K562 (cell line): ENCODE results near the gene TAF5L. TPM values are rescaled to one million over a fixed set of nuclear protein-coding genes. Genes with fewer than 3 reads are reported as not detected.

Source experiments
- ATAC-seq: fragments of 200-7000 bp; cut with Tn5 transposase; 3 replicates; pipeline ENCODE4 v1.9.1; 2020; ENCODE audit warnings: moderate library complexity
- BruUV-seq: library from RNA; stranded (reverse); fragments of 400-500 nt; replicated peaks from 2 replicates; lab custom pipeline; 2021; lab: Mats Ljungman, UMichigan
- CTCF ChIA-PET: fragments of 300-600 bp; formaldehyde crosslinking; extraction: SDS; loops from one replicate; lab custom pipeline; 2021; ENCODE audit warnings: low intra/inter-chr PET ratio; lab: Yijun Ruan, JAX
- POLR2A ChIA-PET: fragments of 300-600, 350-650 bp; sonication (Branson Sonifier 250); formaldehyde crosslinking; extraction: SDS; loops from one replicate; lab custom pipeline; 2021; ENCODE audit warnings: antibody characterized with exemption, inconsistent platforms; lab: Yijun Ruan, JAX
- DNase-seq, 4 experiments: peaks; one replicate each; pipeline versions ENCODE4 v3.0.0 to v3.0.0-alpha.2; 2011 to 2018; ENCODE audit warnings: low spot score in 3 of 4, mixed read lengths in 3 of 4; ENCODE audit errors: extremely low read depth in 1 of 4
- FAIRE-seq: peaks from 2 replicates; lab custom pipeline; 2011; peaks lifted over from hg19 to GRCh38; lab: Jason Lieb, UNC
- H2AFZ ChIP-seq: 2 replicates; pipeline ENCODE4 v1.6.0; 2011; ENCODE audit warnings: low read depth, low read length, control low read depth, inconsistent platforms
- H3K27ac ChIP-seq: fragments of 200-600 bp; 3 replicates; pipeline ENCODE4 v1.8.0; 2011; ENCODE audit warnings: low read depth, mild to moderate bottlenecking, control low read depth, inconsistent platforms, low read length, moderate library complexity, mixed read lengths; ENCODE audit errors: extremely low read depth
- H3K27me3 ChIP-seq, 2 experiments: fragments of 300-600 bp in 1 of 2; 2 replicates in 1 of 2; 3 replicates in 1 of 2; pipeline versions ENCODE4 v1.6.0 to v1.8.0; 2011; ENCODE audit warnings: inconsistent platforms in 2 of 2, low read length in 2 of 2, mild to moderate bottlenecking in 1 of 2, mixed read lengths in 1 of 2, moderate library complexity in 1 of 2; ENCODE audit not compliant: control insufficient read depth in 2 of 2, insufficient read depth in 2 of 2
- H3K36me3 ChIP-seq: fragments of 300-600 bp; 3 replicates; pipeline ENCODE4 v1.8.0; 2011; ENCODE audit warnings: mild to moderate bottlenecking, low read length, inconsistent platforms; ENCODE audit not compliant: control insufficient read depth, insufficient read depth
- H3K4me1 ChIP-seq, 2 experiments: fragments of 200-600 bp in 1 of 2; replicated peaks in 1 of 2; 2 replicates in 1 of 2; 3 replicates in 1 of 2; pipeline versions ENCODE4 v1.5.1 to v1.8.0; 2011; ENCODE audit warnings: inconsistent platforms in 2 of 2, low read length in 2 of 2, mild to moderate bottlenecking in 1 of 2, mixed read lengths in 1 of 2, moderate library complexity in 1 of 2; ENCODE audit not compliant: control insufficient read depth in 2 of 2, insufficient read depth in 2 of 2
- H3K4me2 ChIP-seq: 2 replicates; pipeline ENCODE4 v1.6.1; 2011; ENCODE audit warnings: low read length, control low read depth, inconsistent platforms, mixed read lengths; ENCODE audit not compliant: insufficient read depth
- H3K4me3 ChIP-seq: fragments of 200-600 bp; sonication (generic), shearing (Covaris generic); 2 replicates; pipeline ENCODE4 v1.5.1; 2016; ENCODE audit warnings: control low read depth, inconsistent platforms
- H3K79me2 ChIP-seq: fragments of 200-600 bp; 3 replicates; pipeline ENCODE4 v1.8.0; 2011; ENCODE audit warnings: low read length, inconsistent platforms; ENCODE audit not compliant: control insufficient read depth, insufficient read depth
- H3K9ac ChIP-seq, 2 experiments: 2 replicates each; pipeline versions ENCODE4 v1.6.0 to v1.6.1; 2011; ENCODE audit warnings: low read depth in 2 of 2, low read length in 2 of 2, control low read depth in 1 of 2, inconsistent platforms in 1 of 2, mild to moderate bottlenecking in 1 of 2, mixed read lengths in 1 of 2; ENCODE audit not compliant: insufficient read depth in 1 of 2
- H3K9me1 ChIP-seq: one replicate; pipeline ENCODE4 v1.6.0; 2011; ENCODE audit warnings: inconsistent platforms, mild to moderate bottlenecking, low read length, moderate library complexity; ENCODE audit not compliant: control insufficient read depth, insufficient read depth
- H3K9me3 ChIP-seq: replicated peaks from 2 replicates; pipeline ENCODE4 v1.5.1; 2011; ENCODE audit warnings: low read depth, low read length, inconsistent platforms; ENCODE audit not compliant: control insufficient read depth, insufficient read depth
- H4K20me1 ChIP-seq: replicated peaks from 2 replicates; pipeline ENCODE4 v1.6.1; 2011; ENCODE audit warnings: low read length, inconsistent platforms, mixed read lengths; ENCODE audit not compliant: control insufficient read depth, insufficient read depth
- FOSL1 ChIP-seq: fragments of 200-800 bp; sonication (Bioruptor generic); conservative IDR thresholded peaks from 2 replicates; pipeline ENCODE4 v1.6.1; 2016; ENCODE audit warnings: missing genetic modification characterization, missing compliant biosample characterization
- HDGF ChIP-seq: fragments of 450-650 bp; IDR thresholded peaks from 2 replicates; pipeline ENCODE4 v1.6.1; 2016
- POLR2AphosphoS2 ChIP-seq: IDR thresholded peaks from 2 replicates; pipeline ENCODE4 v1.6.1; 2012; ENCODE audit warnings: low read length, improper control_type of control experiment
- STAT5B ChIP-seq: fragments of 250-450 bp; sonication (Bioruptor Pico); IDR thresholded peaks from 2 replicates; pipeline ENCODE4 v1.8.0; 2021; ENCODE audit warnings: mild to moderate bottlenecking, inconsistent platforms
- ZBTB1 ChIP-seq: sonication (generic); formaldehyde crosslinking; IDR thresholded peaks from 2 replicates; pipeline ENCODE4 v1.8.1; 2023; ENCODE audit warnings: missing genetic modification reagents, low read depth, mild to moderate bottlenecking, borderline replicate concordance
- ZBTB7A ChIP-seq: IDR thresholded peaks from 2 replicates; pipeline ENCODE4 v1.6.1; 2011; ENCODE audit warnings: low read depth, mild to moderate bottlenecking, low read length, moderate library complexity, borderline replicate concordance; ENCODE audit not compliant: control insufficient read depth
- ZKSCAN1 ChIP-seq: fragments of 150-350 bp; IDR thresholded peaks from 2 replicates; pipeline ENCODE4 v1.6.1; 2016; ENCODE audit warnings: low read depth, low read length
- ZNF644 ChIP-seq: fragments of 200-800 bp; sonication (Bioruptor generic); IDR thresholded peaks from 2 replicates; pipeline ENCODE4 v1.6.1; 2016; ENCODE audit warnings: low read depth, missing genetic modification characterization, missing compliant biosample characterization
- ZSCAN29 ChIP-seq: fragments of 450-650 bp; IDR thresholded peaks from 2 replicates; pipeline ENCODE4 v1.6.1; 2017
- WGBS: fragments of 100-300 bp; shearing (Covaris generic); methylation state at CpG from one replicate; pipeline ENCODE4 v1.1.6; 2016; ENCODE audit warnings: low coverage, mixed read lengths; ENCODE audit not compliant: insufficient coverage; ENCODE audit errors: missing lambda C conversion rate; 5-methylcytosine and 5-hydroxymethylcytosine counted together
- in situ Hi-C: fragments of 300-500 bp; cut with MboI; formaldehyde crosslinking; loops from 4 replicates; pipeline ENCODE4 v1.15.0; 2018; ENCODE audit warnings: inconsistent platforms, mixed read lengths
- intact Hi-C: fragments of 100-400 bp; cut with micrococcal nuclease; formaldehyde crosslinking; loops from 2 replicates; pipeline ENCODE4 v1.14.2; 2022
- polyA plus RNA-seq, 8 experiments: library from polyadenylated mRNA; depleted of rRNA in 4 of 8; stranded (reverse) in 5 of 8; unstranded in 3 of 8; fragments of >200 nt; fragmentation: Nextera tagmentation in 2 of 8; fragmentation: Illumina TruSeq in 1 of 8; extraction: Ambion mirVana in 2 of 8; extraction: Trizol in 1 of 8; gene quantifications; 2 replicates each; pipeline versions ENCODE4 v1.2.1 to v1.2.3, GENCODE V29; 2011 to 2014; ENCODE audit warnings: inconsistent platforms in 1 of 8, missing spikeins in 1 of 8
- total RNA-seq, 7 experiments: library from RNA; depleted of rRNA in 6 of 7; stranded (reverse); fragments of >200 nt in 6 of 7; fragmentation: Illumina TruSeq in 2 of 7; extraction: Trizol in 2 of 7; gene quantifications; 2 replicates each; pipeline versions ENCODE4 v1.2.1 to v1.2.3, GENCODE V29; 2011 to 2021; ENCODE audit warnings: low replicate concordance in 1 of 7
- TF ChIP-seq, protein P1 (sequence below), 2 experiments: IDR thresholded peaks; 2 replicates each; pipeline ENCODE4 v1.6.1; 2012; ENCODE audit warnings: improper control_type of control experiment in 2 of 2, low read depth in 2 of 2, low read length in 2 of 2, borderline replicate concordance in 1 of 2
- TF ChIP-seq, protein P2 (sequence below), 2 experiments: fragments of 450-650 bp; conservative IDR thresholded peaks; 2 replicates each; pipeline ENCODE4 v1.6.1; 2017; ENCODE audit warnings: mild to moderate bottlenecking in 2 of 2, moderate library complexity in 2 of 2
- TF ChIP-seq, protein P3 (sequence below): sonication (generic); formaldehyde crosslinking; IDR thresholded peaks from 2 replicates; pipeline ENCODE4 v1.8.0; 2022; ENCODE audit warnings: mild to moderate bottlenecking, low read depth, missing genetic modification reagents
- TF ChIP-seq, protein P4 (sequence below), 3 experiments: IDR thresholded peaks in 2 of 3; conservative IDR thresholded peaks in 1 of 3; 2 replicates each; pipeline ENCODE4 v1.5.1; 2011 to 2012; ENCODE audit warnings: low read length in 3 of 3, mild to moderate bottlenecking in 3 of 3, control low read depth in 2 of 3, improper control_type of control experiment in 1 of 3, inconsistent platforms in 1 of 3, low read depth in 1 of 3, mixed read lengths in 1 of 3, moderate library complexity in 1 of 3; ENCODE audit not compliant: insufficient read depth in 2 of 3

The TAF5L gene
- total and polyA plus RNA-seq, 9 of the 15 experiments (the other 6 are each of a cell fraction or from before 2014, with no cell fraction given), result 2.2 to 34.2 (median 23.3) TPM

DNA sequence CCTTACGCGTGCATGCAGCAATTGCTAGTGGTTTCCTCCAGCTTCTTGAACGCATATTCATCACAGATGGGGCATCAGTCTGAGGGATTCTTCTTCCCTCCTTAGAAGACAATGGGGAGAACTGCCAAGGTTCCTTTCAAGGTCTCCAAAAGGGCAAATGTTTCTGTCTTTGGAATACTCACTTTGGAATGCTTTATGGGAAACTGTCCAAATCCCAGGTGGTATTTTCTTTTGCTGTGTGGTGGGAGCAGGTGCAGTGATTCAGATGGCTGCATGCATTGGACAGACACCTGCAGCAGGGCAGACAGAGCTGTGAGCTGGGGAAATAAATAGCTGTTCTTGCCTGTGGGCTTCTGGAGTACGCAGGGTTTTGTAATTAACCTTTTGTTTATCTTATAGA lies 40.7 kb upstream of the TAF5L start (continued):
- TF ChIP-seq, protein P1, sequence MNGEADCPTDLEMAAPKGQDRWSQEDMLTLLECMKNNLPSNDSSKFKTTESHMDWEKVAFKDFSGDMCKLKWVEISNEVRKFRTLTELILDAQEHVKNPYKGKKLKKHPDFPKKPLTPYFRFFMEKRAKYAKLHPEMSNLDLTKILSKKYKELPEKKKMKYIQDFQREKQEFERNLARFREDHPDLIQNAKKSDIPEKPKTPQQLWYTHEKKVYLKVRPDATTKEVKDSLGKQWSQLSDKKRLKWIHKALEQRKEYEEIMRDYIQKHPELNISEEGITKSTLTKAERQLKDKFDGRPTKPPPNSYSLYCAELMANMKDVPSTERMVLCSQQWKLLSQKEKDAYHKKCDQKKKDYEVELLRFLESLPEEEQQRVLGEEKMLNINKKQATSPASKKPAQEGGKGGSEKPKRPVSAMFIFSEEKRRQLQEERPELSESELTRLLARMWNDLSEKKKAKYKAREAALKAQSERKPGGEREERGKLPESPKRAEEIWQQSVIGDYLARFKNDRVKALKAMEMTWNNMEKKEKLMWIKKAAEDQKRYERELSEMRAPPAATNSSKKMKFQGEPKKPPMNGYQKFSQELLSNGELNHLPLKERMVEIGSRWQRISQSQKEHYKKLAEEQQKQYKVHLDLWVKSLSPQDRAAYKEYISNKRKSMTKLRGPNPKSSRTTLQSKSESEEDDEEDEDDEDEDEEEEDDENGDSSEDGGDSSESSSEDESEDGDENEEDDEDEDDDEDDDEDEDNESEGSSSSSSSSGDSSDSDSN (IDR thresholded peaks at IDR 0.05; ENCODE audit: borderline replicate concordance in 1 of 2, low read depth in 2 of 2, low read length in 2 of 2), result no peak
- TF ChIP-seq, protein P2, sequence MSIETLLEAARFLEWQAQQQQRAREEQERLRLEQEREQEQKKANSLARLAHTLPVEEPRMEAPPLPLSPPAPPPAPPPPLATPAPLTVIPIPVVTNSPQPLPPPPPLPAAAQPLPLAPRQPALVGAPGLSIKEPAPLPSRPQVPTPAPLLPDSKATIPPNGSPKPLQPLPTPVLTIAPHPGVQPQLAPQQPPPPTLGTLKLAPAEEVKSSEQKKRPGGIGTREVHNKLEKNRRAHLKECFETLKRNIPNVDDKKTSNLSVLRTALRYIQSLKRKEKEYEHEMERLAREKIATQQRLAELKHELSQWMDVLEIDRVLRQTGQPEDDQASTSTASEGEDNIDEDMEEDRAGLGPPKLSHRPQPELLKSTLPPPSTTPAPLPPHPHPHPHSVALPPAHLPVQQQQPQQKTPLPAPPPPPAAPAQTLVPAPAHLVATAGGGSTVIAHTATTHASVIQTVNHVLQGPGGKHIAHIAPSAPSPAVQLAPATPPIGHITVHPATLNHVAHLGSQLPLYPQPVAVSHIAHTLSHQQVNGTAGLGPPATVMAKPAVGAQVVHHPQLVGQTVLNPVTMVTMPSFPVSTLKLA (conservative IDR thresholded peaks at IDR 0.05), result no peak
- TF ChIP-seq ZNF644 (tag), result no peak

DNA sequence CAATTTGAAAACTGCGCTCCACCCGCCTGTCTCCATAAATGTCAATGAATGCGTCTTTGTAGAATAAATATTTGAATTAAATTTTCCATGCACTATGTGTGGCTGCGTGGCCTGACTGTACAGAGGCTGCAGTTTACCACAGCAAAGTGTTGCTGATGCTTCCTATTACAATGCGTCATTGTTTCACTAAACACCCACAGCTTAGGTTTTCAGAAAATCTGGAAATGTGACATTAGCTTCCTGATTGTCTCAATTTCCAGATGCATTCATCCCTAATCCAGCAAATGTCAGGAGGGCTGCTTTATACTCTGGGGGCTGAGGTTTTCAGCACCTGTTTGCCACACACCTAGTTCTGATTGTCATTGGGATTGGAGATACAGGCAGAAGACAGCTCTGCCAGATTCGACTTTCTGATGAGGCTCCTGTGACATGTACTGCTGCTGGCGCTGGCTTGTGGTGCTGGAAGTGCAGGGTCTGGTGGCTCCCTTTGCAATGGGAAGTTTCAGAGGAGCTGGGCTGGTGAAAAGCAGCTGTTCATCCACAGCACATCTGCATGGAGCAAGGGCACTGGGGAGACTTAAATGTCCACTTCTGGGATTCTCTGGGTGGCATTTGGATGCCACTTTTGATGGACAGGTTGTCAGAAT lies 40.1 kb upstream of the TAF5L start:
- DNase-seq (peak in 1 of 4 experiments; percentile 6), FAIRE-seq (no peak), ATAC-seq (no peak)
- ChIA-PET POLR2A (interaction anchor here (1.9 kb wide), 1 partner anchor 9 kb away, joined by 8 read pairs; no protein-coding TSS in a partner anchor), CTCF (no interaction called here)
- in situ Hi-C loops (no loop called here), intact Hi-C loops (no loop called here)
- H2AFZ ChIP-seq, result no peak overlapping the region
- H3K36me3 ChIP-seq, result peaks cover 16% of the 10 kb centered on the region
- 83% methylated on average over 7 of the region's 7 CpGs for WGBS
- no peaks in the 10 kb centered on the region for H3K9me3 ChIP-seq
- H3K9me1 ChIP-seq, result no peaks in the 10 kb centered on the region
- H3K4me3 ChIP-seq, result no peak overlapping the region
- H3K4me1 ChIP-seq, result no peaks in the 10 kb centered on the region
- H3K4me2 ChIP-seq, result no peak overlapping the region
- peaks cover 11% of the 10 kb centered on the region; the same call in 1 of the 2 replicates for H4K20me1 ChIP-seq
- H3K79me2 ChIP-seq, result no peaks in the 10 kb centered on the region
- no peak overlapping the region for H3K27ac ChIP-seq
- no peak overlapping the region for H3K9ac ChIP-seq
- BruUV-seq, result no TSS peak
- H3K27me3 ChIP-seq, result no peaks in the 10 kb centered on the region
- no peak for TF ChIP-seq HDGF
- no peak for TF ChIP-seq FOSL1 (tag)
- TF ChIP-seq, protein P3, sequence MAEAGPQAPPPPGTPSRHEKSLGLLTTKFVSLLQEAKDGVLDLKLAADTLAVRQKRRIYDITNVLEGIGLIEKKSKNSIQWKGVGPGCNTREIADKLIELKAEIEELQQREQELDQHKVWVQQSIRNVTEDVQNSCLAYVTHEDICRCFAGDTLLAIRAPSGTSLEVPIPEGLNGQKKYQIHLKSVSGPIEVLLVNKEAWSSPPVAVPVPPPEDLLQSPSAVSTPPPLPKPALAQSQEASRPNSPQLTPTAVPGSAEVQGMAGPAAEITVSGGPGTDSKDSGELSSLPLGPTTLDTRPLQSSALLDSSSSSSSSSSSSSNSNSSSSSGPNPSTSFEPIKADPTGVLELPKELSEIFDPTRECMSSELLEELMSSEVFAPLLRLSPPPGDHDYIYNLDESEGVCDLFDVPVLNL (CRISPR knock-in tag), result no peak
- no peak for TF ChIP-seq ZSCAN29
- TF ChIP-seq, protein P4, sequence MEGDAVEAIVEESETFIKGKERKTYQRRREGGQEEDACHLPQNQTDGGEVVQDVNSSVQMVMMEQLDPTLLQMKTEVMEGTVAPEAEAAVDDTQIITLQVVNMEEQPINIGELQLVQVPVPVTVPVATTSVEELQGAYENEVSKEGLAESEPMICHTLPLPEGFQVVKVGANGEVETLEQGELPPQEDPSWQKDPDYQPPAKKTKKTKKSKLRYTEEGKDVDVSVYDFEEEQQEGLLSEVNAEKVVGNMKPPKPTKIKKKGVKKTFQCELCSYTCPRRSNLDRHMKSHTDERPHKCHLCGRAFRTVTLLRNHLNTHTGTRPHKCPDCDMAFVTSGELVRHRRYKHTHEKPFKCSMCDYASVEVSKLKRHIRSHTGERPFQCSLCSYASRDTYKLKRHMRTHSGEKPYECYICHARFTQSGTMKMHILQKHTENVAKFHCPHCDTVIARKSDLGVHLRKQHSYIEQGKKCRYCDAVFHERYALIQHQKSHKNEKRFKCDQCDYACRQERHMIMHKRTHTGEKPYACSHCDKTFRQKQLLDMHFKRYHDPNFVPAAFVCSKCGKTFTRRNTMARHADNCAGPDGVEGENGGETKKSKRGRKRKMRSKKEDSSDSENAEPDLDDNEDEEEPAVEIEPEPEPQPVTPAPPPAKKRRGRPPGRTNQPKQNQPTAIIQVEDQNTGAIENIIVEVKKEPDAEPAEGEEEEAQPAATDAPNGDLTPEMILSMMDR (IDR thresholded peaks at IDR 0.05 in 2 of 3, conservative IDR thresholded peaks at IDR 0.05 in 1 of 3; ENCODE audit: insufficient read depth in 2 of 3, low read depth in 1 of 3, low read length in 3 of 3), result no peak
- TF ChIP-seq ZBTB1 (CRISPR knock-in tag), result no peak
- no peak for TF ChIP-seq STAT5B (CRISPR knock-in tag)
- TF ChIP-seq ZKSCAN1, result no peak
- no peak for TF ChIP-seq ZBTB7A
- TF ChIP-seq POLR2AphosphoS2, result no peak
